Large intestine (tissue), 3 donors: ENCODE data around the gene HHLA2. TPM values are rescaled to one million over a fixed set of nuclear protein-coding genes. Genes with fewer than 3 reads are reported as not detected.
"Not testable (repeated sequence)": the region's sequence is repeated elsewhere in the genome, so short reads cannot be mapped to it uniquely, and the experiment has no call there.

Experiments
- DNase-seq, 2 donors: peaks; one replicate each; pipeline versions ENCODE4 v3.0.0 to v3.0.0-alpha.2; 2013
- H3K27ac ChIP-seq: one replicate; pipeline ENCODE4 v1.5.1; 2013; ENCODE audit warnings: low read length
- H3K27me3 ChIP-seq: 2 replicates; pipeline ENCODE4 v1.6.1; 2013; ENCODE audit warnings: low read length; ENCODE audit not compliant: control insufficient read depth, insufficient read depth
- H3K36me3 ChIP-seq: 2 replicates; pipeline ENCODE4 v1.6.1; 2013; ENCODE audit warnings: low read length; ENCODE audit not compliant: control insufficient read depth, insufficient read depth
- H3K4me1 ChIP-seq: one replicate; pipeline ENCODE4 v1.6.1; 2013; ENCODE audit warnings: low read length; ENCODE audit not compliant: control insufficient read depth, insufficient read depth
- H3K4me3 ChIP-seq: one replicate; pipeline ENCODE4 v1.5.1; 2013; ENCODE audit warnings: low read length
- H3K9me3 ChIP-seq: one replicate; pipeline ENCODE4 v1.6.1; 2013; ENCODE audit warnings: mild to moderate bottlenecking, low read depth, low read length, moderate library complexity; ENCODE audit not compliant: control insufficient read depth
- WGBS: methylation state at CpG from one replicate; pipeline ENCODE4 v1.1.5; 2013; ENCODE audit warnings: low lambda C conversion rate; ENCODE audit not compliant: insufficient coverage; 5-methylcytosine and 5-hydroxymethylcytosine counted together
- polyA plus RNA-seq: library from polyadenylated mRNA; unstranded; fragments of 120-200 nt; gene quantifications from one replicate; pipeline ENCODE4 v1.2.1, GENCODE V29; 2013

The HHLA2 gene
- polyA plus RNA-seq, 1 donor: 121 TPM

- H3K36me3 ChIP-seq: peaks cover 2% of the 10 kb centered on the region
- H3K4me3 ChIP-seq: no peak overlapping the region
- H3K27me3 ChIP-seq: no peaks in the 10 kb centered on the region
- no peak for DNase-seq
- H3K4me1 ChIP-seq: no peaks in the 10 kb centered on the region
- no peak overlapping the region for H3K27ac ChIP-seq
- H3K9me3 ChIP-seq: no peaks in the 10 kb centered on the region
- WGBS: no CpG with 5 or more reads among the region's 1 CpG
Observed at GRCh38 chr3:108377384-108377783, 81.0 kb downstream of the HHLA2 start.

- Histone ChIP-seq H3K9me3 (no peaks in the 10 kb centered on the region), H3K4me3 (no peak overlapping the region), H3K4me1 (no peaks in the 10 kb centered on the region), H3K36me3 (peaks cover 2% of the 10 kb centered on the region), H3K27me3 (no peaks in the 10 kb centered on the region), H3K27ac (no peak overlapping the region)
- no CpG with 5 or more reads among the region's 4 CpGs for WGBS
- DNase-seq: no peak
Observed at GRCh38 chr3:108378153-108378951, 82.0 kb downstream of the HHLA2 start.

- H3K4me3 ChIP-seq, H3K36me3 ChIP-seq, DNase-seq, H3K27me3 ChIP-seq, H3K4me1 ChIP-seq, H3K9me3 ChIP-seq, H3K27ac ChIP-seq: not testable (repeated sequence)
- WGBS: 100% methylated on average over 1 of the region's 2 CpGs
Observed at GRCh38 chr3:108378952-108379342, 82.6 kb downstream of the HHLA2 start.

- no peaks in the 10 kb centered on the region for H3K27me3 ChIP-seq
- H3K4me3 ChIP-seq: no peak overlapping the region
- H3K36me3 ChIP-seq: peaks cover 2% of the 10 kb centered on the region
- no peaks in the 10 kb centered on the region for H3K9me3 ChIP-seq
- WGBS: 100% methylated on average over 1 of the region's 7 CpGs
- no peaks in the 10 kb centered on the region for H3K4me1 ChIP-seq
- no peak overlapping the region for H3K27ac ChIP-seq
- no peak for DNase-seq
Observed at GRCh38 chr3:108380128-108380795, 83.9 kb downstream of the HHLA2 start.

GRCh38 chr3:108381529-108382140 lies 85.3 kb downstream of the HHLA2 start:
- no peak for DNase-seq
- Histone ChIP-seq H3K27me3 (no peaks in the 10 kb centered on the region), H3K36me3 (peaks cover 2% of the 10 kb centered on the region), H3K4me1 (no peaks in the 10 kb centered on the region), H3K4me3 (no peak overlapping the region), H3K27ac (no peak overlapping the region), H3K9me3 (no peaks in the 10 kb centered on the region)
- no CpG with 5 or more reads among the region's 3 CpGs for WGBS

- Histone ChIP-seq H3K27ac (no peak overlapping the region), H3K4me1 (no peaks in the 10 kb centered on the region), H3K9me3 (no peaks in the 10 kb centered on the region), H3K4me3 (no peak overlapping the region), H3K27me3 (no peaks in the 10 kb centered on the region), H3K36me3 (no peaks in the 10 kb centered on the region)
- DNase-seq: no peak
Observed at GRCh38 chr3:108383306-108383705, 87.0 kb downstream of the HHLA2 start.

- Histone ChIP-seq H3K4me3 (no peak overlapping the region), H3K4me1 (no peaks in the 10 kb centered on the region), H3K9me3 (no peaks in the 10 kb centered on the region), H3K27me3 (no peaks in the 10 kb centered on the region), H3K36me3 (no peaks in the 10 kb centered on the region), H3K27ac (no peak overlapping the region)
- no CpG with 5 or more reads among the region's 1 CpG for WGBS
- no peak for DNase-seq
Observed at GRCh38 chr3:108387063-108387462, 90.7 kb downstream of the HHLA2 start.

GRCh38 chr3:108388136-108389132 lies 92.1 kb downstream of the HHLA2 start:
- Histone ChIP-seq H3K27ac (no peak overlapping the region), H3K4me1 (no peaks in the 10 kb centered on the region), H3K4me3 (no peak overlapping the region), H3K9me3 (no peaks in the 10 kb centered on the region), H3K36me3 (no peaks in the 10 kb centered on the region), H3K27me3 (no peaks in the 10 kb centered on the region)
- no CpG with 5 or more reads among the region's 12 CpGs for WGBS
- no peak for DNase-seq

GRCh38 chr3:108389372-108389771 lies 93.0 kb downstream of the HHLA2 start:
- WGBS: 50% methylated on average over 1 of the region's 1 CpG
- Histone ChIP-seq H3K36me3 (no peaks in the 10 kb centered on the region), H3K27ac (no peak overlapping the region), H3K4me3 (no peak overlapping the region), H3K4me1 (no peaks in the 10 kb centered on the region), H3K9me3 (no peaks in the 10 kb centered on the region), H3K27me3 (no peaks in the 10 kb centered on the region)
- no peak for DNase-seq
